AG10803 (cell line): ENCODE measurements around the gene FHDC1.

Experiments used
- DNase-seq: peaks from one replicate; pipeline ENCODE4 v3.0.0; 2010; ENCODE audit warnings: low read depth
- H3K4me3 ChIP-seq: 2 replicates; pipeline ENCODE4 v1.5.1; 2011; ENCODE audit warnings: mild to moderate bottlenecking, low read length, control low read depth
- CTCF ChIP-seq: conservative IDR thresholded peaks from 2 replicates; pipeline ENCODE4 v1.5.1; 2011; ENCODE audit warnings: mild to moderate bottlenecking, low read length, control low read depth, inconsistent platforms

The FHDC1 gene

GRCh38 chr4:152898606-152899005 lies 37.5 kb upstream of the FHDC1 start:
- no peak for DNase-seq
- no peak overlapping the region for H3K4me3 ChIP-seq
- no peak for TF ChIP-seq CTCF

- no peak for TF ChIP-seq CTCF
These were observed 35.7 kb upstream of the FHDC1 start for GRCh38 chr4:152900395-152900794.

GRCh38 chr4:152901205-152901604 lies 34.9 kb upstream of the FHDC1 start:
- DNase-seq = no peak
- H3K4me3 ChIP-seq = no peak overlapping the region
- no peak for TF ChIP-seq CTCF

More at GRCh38 chr4:152900395-152900794, 35.7 kb upstream of the FHDC1 start:
- DNase-seq = no peak
- no peak overlapping the region for H3K4me3 ChIP-seq

GRCh38 chr4:152903658-152904057 lies 32.5 kb upstream of the FHDC1 start:
- no peak overlapping the region for H3K4me3 ChIP-seq
- no peak for TF ChIP-seq CTCF
- no peak for DNase-seq

GRCh38 chr4:152909901-152910300 lies 26.2 kb upstream of the FHDC1 start:
- no peak for TF ChIP-seq CTCF
- no peak overlapping the region for H3K4me3 ChIP-seq
- no peak for DNase-seq

- no peak; the same call in 1 of the 2 replicates for TF ChIP-seq CTCF
- DNase-seq = no peak
These were observed 25.6 kb upstream of the FHDC1 start for GRCh38 chr4:152910521-152910920.

GRCh38 chr4:152917543-152918395 lies 18.4 kb upstream of the FHDC1 start:
- DNase-seq = no peak
- no peak for TF ChIP-seq CTCF
- H3K4me3 ChIP-seq = no peak overlapping the region

More at GRCh38 chr4:152910521-152910920, 25.6 kb upstream of the FHDC1 start:
- H3K4me3 ChIP-seq = no peak overlapping the region
